NK-92 (cell line): ENCODE results near the gene RBBP4.
A peak's percentile ranks its signal among the peaks of the same experiment; 100 is the strongest.
"Not testable (repeated sequence)": the region's sequence is repeated elsewhere in the genome, so short reads cannot be mapped to it uniquely, and the experiment has no call there.

Source experiments
- DNase-seq: peaks from one replicate; lab custom pipeline; 2025; ENCODE audit not compliant: unreplicated experiment; lab: John Stamatoyannopoulos, UW

RBBP4 gene

GRCh38 chr1:32650752-32651460 is at the start of gene RBBP4:
Gene RBBP4 (plus strand): TSS chr1:32651208. CDS start chr1:32651307, 99 bp downstream.
- DNase-seq = peak; percentile 89

- no peak for DNase-seq
These were observed 45.1 kb upstream of the RBBP4 start for GRCh38 chr1:32605711-32606424.

GRCh38 chr1:32606565-32607371 is 44.2 kb upstream of the RBBP4 start:
- DNase-seq = no peak

- DNase-seq = no peak
These were observed 41.8 kb upstream of the RBBP4 start for GRCh38 chr1:32609180-32609579.

GRCh38 chr1:32611859-32612188 is 39.2 kb upstream of the RBBP4 start:
- DNase-seq = no peak

- DNase-seq = no peak
These were observed 38.7 kb upstream of the RBBP4 start for GRCh38 chr1:32612189-32612881.

- DNase-seq = no peak
These were observed 37.5 kb upstream of the RBBP4 start for GRCh38 chr1:32613472-32613871.

GRCh38 chr1:32618673-32619221 is 32.3 kb upstream of the RBBP4 start:
- no peak for DNase-seq

GRCh38 chr1:32619701-32620485 is 31.1 kb upstream of the RBBP4 start:
- no peak for DNase-seq

- no peak for DNase-seq
These were observed 28.8 kb upstream of the RBBP4 start for GRCh38 chr1:32622205-32622604.

- no peak for DNase-seq
These were observed 28.0 kb upstream of the RBBP4 start for GRCh38 chr1:32622806-32623681.

GRCh38 chr1:32623775-32624174 is 27.2 kb upstream of the RBBP4 start:
- no peak for DNase-seq

GRCh38 chr1:32626176-32626575 is 24.8 kb upstream of the RBBP4 start:
- DNase-seq = no peak

GRCh38 chr1:32627596-32628162 is 23.3 kb upstream of the RBBP4 start:
- DNase-seq = no peak

- not testable (repeated sequence) for DNase-seq
These were observed 20.8 kb upstream of the RBBP4 start for GRCh38 chr1:32630173-32630572.

- no peak for DNase-seq
These were observed 18.2 kb upstream of the RBBP4 start for GRCh38 chr1:32632829-32633228.

- DNase-seq = no peak
These were observed 15.3 kb upstream of the RBBP4 start for GRCh38 chr1:32635508-32636277.
